H9 (cell line): ENCODE results near the gene CLIP4. TPM values are rescaled to one million over a fixed set of nuclear protein-coding genes. Genes with fewer than 3 reads are reported as not detected.

ENCODE experiments used
- DNase-seq: peaks from one replicate; pipeline ENCODE4 v3.0.0-alpha.2; 2017
- H2AFZ ChIP-seq: one replicate; pipeline ENCODE4 v1.6.1; 2013; ENCODE audit warnings: mild to moderate bottlenecking, low read length, control low read depth, moderate library complexity
- H2AK5ac ChIP-seq: 2 replicates; pipeline ENCODE4 v1.6.1; 2013; ENCODE audit warnings: low read length, control low read depth, mixed read lengths; ENCODE audit not compliant: insufficient read length
- H2BK120ac ChIP-seq: one replicate; pipeline ENCODE4 v1.6.1; 2013; ENCODE audit warnings: low read depth, mild to moderate bottlenecking, low read length, control low read depth, inconsistent platforms; ENCODE audit not compliant: poor library complexity, severe bottlenecking
- H2BK12ac ChIP-seq: 2 replicates; pipeline ENCODE4 v1.6.1; 2013; ENCODE audit warnings: low read length, control low read depth, mixed read lengths, low read depth; ENCODE audit not compliant: insufficient read length
- H2BK15ac ChIP-seq: 2 replicates; pipeline ENCODE4 v1.6.1; 2013; ENCODE audit warnings: low read depth, low read length, control low read depth
- H2BK20ac ChIP-seq: one replicate; pipeline ENCODE4 v1.6.1; 2013; ENCODE audit warnings: low read depth, mild to moderate bottlenecking, low read length, control low read depth, inconsistent platforms; ENCODE audit not compliant: poor library complexity, severe bottlenecking
- H2BK5ac ChIP-seq: 2 replicates; pipeline ENCODE4 v1.6.1; 2013; ENCODE audit warnings: low read length, control low read depth, mixed read lengths; ENCODE audit not compliant: insufficient read length
- H3K14ac ChIP-seq: 2 replicates; pipeline ENCODE4 v1.6.1; 2013; ENCODE audit warnings: low read length, control low read depth; ENCODE audit not compliant: insufficient read depth
- H3K18ac ChIP-seq: 2 replicates; pipeline ENCODE4 v1.6.1; 2013; ENCODE audit warnings: low read depth, mild to moderate bottlenecking, mixed read lengths, low read length, control low read depth; ENCODE audit not compliant: insufficient read length
- H3K23ac ChIP-seq: 2 replicates; pipeline ENCODE4 v1.6.1; 2013; ENCODE audit warnings: low read length, control low read depth, mixed read lengths, low read depth; ENCODE audit not compliant: insufficient read length
- H3K23me2 ChIP-seq: 2 replicates; pipeline ENCODE4 v1.6.1; 2013; ENCODE audit warnings: low read depth, mild to moderate bottlenecking, mixed read lengths, low read length, control low read depth; ENCODE audit not compliant: insufficient read length, poor library complexity, severe bottlenecking
- H3K27ac ChIP-seq: 2 replicates; pipeline ENCODE4 v1.5.1; 2013; ENCODE audit warnings: low read length, control low read depth, mixed read lengths, low read depth; ENCODE audit not compliant: insufficient read length
- H3K27me3 ChIP-seq: 2 replicates; pipeline ENCODE4 v1.6.1; 2013; ENCODE audit warnings: low read length, control low read depth, inconsistent platforms; ENCODE audit not compliant: insufficient read depth
- H3K4ac ChIP-seq: 2 replicates; pipeline ENCODE4 v1.6.1; 2013; ENCODE audit warnings: low read depth, mild to moderate bottlenecking, control low read depth, inconsistent platforms, low read length, moderate library complexity
- H3K4me1 ChIP-seq: 2 replicates; pipeline ENCODE4 v1.6.1; 2013; ENCODE audit warnings: low read length, control low read depth, inconsistent platforms; ENCODE audit not compliant: insufficient read depth
- H3K4me2 ChIP-seq: 2 replicates; pipeline ENCODE4 v1.6.1; 2013; ENCODE audit warnings: low read length, control low read depth, mixed read lengths; ENCODE audit not compliant: insufficient read length, insufficient read depth
- H3K56ac ChIP-seq: 2 replicates; pipeline ENCODE4 v1.6.1; 2013; ENCODE audit warnings: low read depth, mild to moderate bottlenecking, mixed read lengths, low read length, control low read depth; ENCODE audit not compliant: insufficient read length
- H3K79me1 ChIP-seq: 2 replicates; pipeline ENCODE4 v1.6.1; 2013; ENCODE audit warnings: low read depth, mild to moderate bottlenecking, moderate library complexity, low read length, control low read depth, inconsistent platforms; ENCODE audit not compliant: insufficient read depth, poor library complexity, severe bottlenecking
- H3K79me2 ChIP-seq: 2 replicates; pipeline ENCODE4 v1.6.1; 2013; ENCODE audit warnings: low read length, control low read depth, inconsistent platforms; ENCODE audit not compliant: insufficient read depth
- H3K9ac ChIP-seq: 2 replicates; pipeline ENCODE4 v1.6.1; 2013; ENCODE audit warnings: low read length, control low read depth, mixed read lengths; ENCODE audit not compliant: insufficient read length; ENCODE audit errors: extremely low read depth
- H3K9me3 ChIP-seq: one replicate; pipeline ENCODE4 v1.6.1; 2013; ENCODE audit warnings: low read depth, low read length, inconsistent platforms; ENCODE audit not compliant: control insufficient read depth
- H3T11ph ChIP-seq: one replicate; pipeline ENCODE4 v1.6.1; 2013; ENCODE audit warnings: mild to moderate bottlenecking, low read length, control low read depth, inconsistent platforms
- H4K20me1 ChIP-seq: one replicate; pipeline ENCODE4 v1.6.1; 2013; ENCODE audit not compliant: control insufficient read depth, insufficient read length, insufficient read depth
- H4K5ac ChIP-seq: 2 replicates; pipeline ENCODE4 v1.6.1; 2013; ENCODE audit warnings: low read depth, mild to moderate bottlenecking, mixed read lengths, low read length, control low read depth; ENCODE audit not compliant: insufficient read length
- H4K8ac ChIP-seq: replicated peaks from 2 replicates; pipeline ENCODE4 v1.6.1; 2013; ENCODE audit warnings: low read length, control low read depth, mixed read lengths, low read depth; ENCODE audit not compliant: insufficient read length
- H4K91ac ChIP-seq: 2 replicates; pipeline ENCODE4 v1.6.1; 2013; ENCODE audit warnings: low read depth, mild to moderate bottlenecking, moderate library complexity, mixed read lengths, low read length, control low read depth; ENCODE audit not compliant: insufficient read length
- H3K27ac Mint-ChIP-seq, 3 experiments: 2 replicates in 2 of 3; 3 replicates in 1 of 3; pipeline ENCODE4 v1.8.0; 2020 to 2021; ENCODE audit warnings: mixed read lengths in 3 of 3, mild to moderate bottlenecking in 1 of 3, moderate library complexity in 1 of 3
- H3K27me3 Mint-ChIP-seq: 2 replicates; pipeline ENCODE4 v1.8.0; 2021; ENCODE audit warnings: low read depth, mild to moderate bottlenecking, moderate library complexity, mixed read lengths
- H3K36me3 Mint-ChIP-seq, 3 experiments: 2 replicates in 2 of 3; 3 replicates in 1 of 3; pipeline ENCODE4 v1.8.0; 2020 to 2021; ENCODE audit warnings: low read depth in 3 of 3, mixed read lengths in 3 of 3; ENCODE audit not compliant: insufficient read depth in 1 of 3
- H3K4me1 Mint-ChIP-seq, 2 experiments: 2 replicates each; pipeline ENCODE4 v1.8.0; 2020; ENCODE audit warnings: mixed read lengths in 2 of 2
- H3K4me3 Mint-ChIP-seq, 2 experiments: 2 replicates in 1 of 2; 3 replicates in 1 of 2; pipeline ENCODE4 v1.8.0; 2020 to 2021; ENCODE audit warnings: mild to moderate bottlenecking in 2 of 2, mixed read lengths in 2 of 2, moderate library complexity in 1 of 2
- H3K9me3 Mint-ChIP-seq, 2 experiments: 2 replicates in 1 of 2; 3 replicates in 1 of 2; pipeline ENCODE4 v1.8.0; 2020; ENCODE audit warnings: mild to moderate bottlenecking in 2 of 2, mixed read lengths in 2 of 2, moderate library complexity in 1 of 2
- WGBS: extraction: QIAGEN DNeasy Blood & Tissue Kit; methylation state at CpG from one replicate; pipeline ENCODE4 v1.1.7; 2013; ENCODE audit warnings: missing lambda C conversion rate, low lambda C conversion rate, mixed read lengths; ENCODE audit not compliant: insufficient read length; ENCODE audit errors: extremely low coverage; 5-methylcytosine and 5-hydroxymethylcytosine counted together
- total RNA-seq: library from RNA; stranded (reverse); gene quantifications from 2 replicates; pipeline ENCODE4 v1.2.1, GENCODE V29; 2021
- TF ChIP-seq, protein P1 (sequence below): fragments of 200-600 bp; sonication (generic); conservative IDR thresholded peaks from 3 replicates; pipeline ENCODE4 v1.8.0; 2021; ENCODE audit warnings: antibody characterized with exemption, mild to moderate bottlenecking

CLIP4 gene
- total RNA-seq, 1 experiment from 2014 or later = 0.66 TPM

GRCh38 chr2:29100564-29100963, 14.7 kb upstream of the CLIP4 start:
- Histone ChIP-seq H3K23ac (no peak overlapping the region), H4K5ac (no peak overlapping the region), H2BK5ac (no peak overlapping the region), H3K27me3 (no peaks in the 10 kb centered on the region), H2BK20ac (no peak overlapping the region), H4K8ac (no peak overlapping the region), H3K27ac (no peak overlapping the region), H3K9ac (no peak overlapping the region), H3K9me3 (peaks cover 4% of the 10 kb centered on the region), H2AK5ac (no peak overlapping the region), H2BK120ac (no peak overlapping the region), H3K79me1 (no peaks in the 10 kb centered on the region), H3K4me2 (no peak overlapping the region), H3K4me1 (no peaks in the 10 kb centered on the region), H3K18ac (no peak overlapping the region), H3K23me2 (no peaks in the 10 kb centered on the region), H2AFZ (no peak overlapping the region), H4K91ac (no peak overlapping the region), H3K79me2 (no peaks in the 10 kb centered on the region), H3K14ac (no peak overlapping the region), H3K4ac (no peak overlapping the region), H4K20me1 (no peaks in the 10 kb centered on the region), H3T11ph (no peak overlapping the region), H3K56ac (no peak overlapping the region), H2BK12ac (no peak overlapping the region), H2BK15ac (no peak overlapping the region)
- peaks cover 0 to 7% (median 3%) of the 10 kb centered on the region in 3 experiments; a peak in 4 of 7 replicates for H3K36me3 Mint-ChIP-seq
- no CpG with 5 or more reads among the region's 1 CpG for WGBS
- TF ChIP-seq, protein P1, sequence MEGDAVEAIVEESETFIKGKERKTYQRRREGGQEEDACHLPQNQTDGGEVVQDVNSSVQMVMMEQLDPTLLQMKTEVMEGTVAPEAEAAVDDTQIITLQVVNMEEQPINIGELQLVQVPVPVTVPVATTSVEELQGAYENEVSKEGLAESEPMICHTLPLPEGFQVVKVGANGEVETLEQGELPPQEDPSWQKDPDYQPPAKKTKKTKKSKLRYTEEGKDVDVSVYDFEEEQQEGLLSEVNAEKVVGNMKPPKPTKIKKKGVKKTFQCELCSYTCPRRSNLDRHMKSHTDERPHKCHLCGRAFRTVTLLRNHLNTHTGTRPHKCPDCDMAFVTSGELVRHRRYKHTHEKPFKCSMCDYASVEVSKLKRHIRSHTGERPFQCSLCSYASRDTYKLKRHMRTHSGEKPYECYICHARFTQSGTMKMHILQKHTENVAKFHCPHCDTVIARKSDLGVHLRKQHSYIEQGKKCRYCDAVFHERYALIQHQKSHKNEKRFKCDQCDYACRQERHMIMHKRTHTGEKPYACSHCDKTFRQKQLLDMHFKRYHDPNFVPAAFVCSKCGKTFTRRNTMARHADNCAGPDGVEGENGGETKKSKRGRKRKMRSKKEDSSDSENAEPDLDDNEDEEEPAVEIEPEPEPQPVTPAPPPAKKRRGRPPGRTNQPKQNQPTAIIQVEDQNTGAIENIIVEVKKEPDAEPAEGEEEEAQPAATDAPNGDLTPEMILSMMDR = no peak
- no peaks in the 10 kb centered on the region for H3K4me1 Mint-ChIP-seq
- no peak overlapping the region for H3K4me3 Mint-ChIP-seq
- H3K27ac Mint-ChIP-seq = no peak overlapping the region
- H3K27me3 Mint-ChIP-seq = peaks cover 5% of the 10 kb centered on the region; the same call in 1 of the 2 replicates
- no peak for DNase-seq
- peaks cover 7 to 11% of the 10 kb centered on the region in 2 experiments; a peak in 4 of 5 replicates for H3K9me3 Mint-ChIP-seq
